ENCODE data around the gene CKS2. TPM values are rescaled to one million over a fixed set of nuclear protein-coding genes. Genes with fewer than 3 reads are reported as not detected.
A peak's percentile ranks its signal among the peaks of the same experiment; 100 is the strongest.

CKS2 gene
- polyA plus RNA-seq, 1 donor from 2014 or later: 48.5 TPM

DNA sequence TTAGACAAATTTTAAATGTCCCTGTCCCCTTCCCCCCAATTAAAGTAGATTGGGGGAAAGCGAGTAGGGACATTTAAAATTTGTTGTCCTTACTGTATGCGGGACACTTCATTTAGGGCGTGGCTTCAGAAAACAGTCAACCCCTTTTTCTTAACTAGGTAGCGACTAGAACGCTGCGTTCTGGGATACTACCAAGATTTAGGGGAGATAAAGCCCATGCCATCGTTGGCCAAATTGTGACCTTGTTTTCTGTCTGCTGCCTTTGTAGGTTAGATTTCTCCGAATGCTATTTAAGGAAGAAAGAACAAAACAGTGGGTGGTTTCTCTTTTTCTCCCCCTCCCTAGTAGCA is 1.2 kb downstream of the CKS2 start:
- no peak for TF ChIP-seq EZH2 (IDR thresholded peaks at IDR 0.05; ENCODE audit: borderline replicate concordance, insufficient read depth, low read length, poor library complexity, severe bottlenecking)
- TF ChIP-seq TAF1 (IDR thresholded peaks at IDR 0.05; ENCODE audit: low read depth): no peak
- no peak for TF ChIP-seq SMC3 (conservative IDR thresholded peaks at IDR 0.05; ENCODE audit: poor library complexity)
- no peak for TF ChIP-seq RAD21 (conservative IDR thresholded peaks at IDR 0.05)
- TF ChIP-seq, protein P1, sequence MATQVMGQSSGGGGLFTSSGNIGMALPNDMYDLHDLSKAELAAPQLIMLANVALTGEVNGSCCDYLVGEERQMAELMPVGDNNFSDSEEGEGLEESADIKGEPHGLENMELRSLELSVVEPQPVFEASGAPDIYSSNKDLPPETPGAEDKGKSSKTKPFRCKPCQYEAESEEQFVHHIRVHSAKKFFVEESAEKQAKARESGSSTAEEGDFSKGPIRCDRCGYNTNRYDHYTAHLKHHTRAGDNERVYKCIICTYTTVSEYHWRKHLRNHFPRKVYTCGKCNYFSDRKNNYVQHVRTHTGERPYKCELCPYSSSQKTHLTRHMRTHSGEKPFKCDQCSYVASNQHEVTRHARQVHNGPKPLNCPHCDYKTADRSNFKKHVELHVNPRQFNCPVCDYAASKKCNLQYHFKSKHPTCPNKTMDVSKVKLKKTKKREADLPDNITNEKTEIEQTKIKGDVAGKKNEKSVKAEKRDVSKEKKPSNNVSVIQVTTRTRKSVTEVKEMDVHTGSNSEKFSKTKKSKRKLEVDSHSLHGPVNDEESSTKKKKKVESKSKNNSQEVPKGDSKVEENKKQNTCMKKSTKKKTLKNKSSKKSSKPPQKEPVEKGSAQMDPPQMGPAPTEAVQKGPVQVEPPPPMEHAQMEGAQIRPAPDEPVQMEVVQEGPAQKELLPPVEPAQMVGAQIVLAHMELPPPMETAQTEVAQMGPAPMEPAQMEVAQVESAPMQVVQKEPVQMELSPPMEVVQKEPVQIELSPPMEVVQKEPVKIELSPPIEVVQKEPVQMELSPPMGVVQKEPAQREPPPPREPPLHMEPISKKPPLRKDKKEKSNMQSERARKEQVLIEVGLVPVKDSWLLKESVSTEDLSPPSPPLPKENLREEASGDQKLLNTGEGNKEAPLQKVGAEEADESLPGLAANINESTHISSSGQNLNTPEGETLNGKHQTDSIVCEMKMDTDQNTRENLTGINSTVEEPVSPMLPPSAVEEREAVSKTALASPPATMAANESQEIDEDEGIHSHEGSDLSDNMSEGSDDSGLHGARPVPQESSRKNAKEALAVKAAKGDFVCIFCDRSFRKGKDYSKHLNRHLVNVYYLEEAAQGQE (IDR thresholded peaks at IDR 0.05; ENCODE audit: borderline replicate concordance): no peak
- TF ChIP-seq POLR2AphosphoS5 (IDR thresholded peaks at IDR 0.05): no peak
- TF ChIP-seq MXI1 (conservative IDR thresholded peaks at IDR 0.05; ENCODE audit: poor library complexity, severe bottlenecking): no peak
- TF ChIP-seq CTCF (IDR thresholded peaks at IDR 0.05; ENCODE audit: poor library complexity, severe bottlenecking): no peak
- TF ChIP-seq EP300 (conservative IDR thresholded peaks at IDR 0.05; ENCODE audit: poor library complexity, severe bottlenecking): no peak
- no peaks in the 10 kb centered on the region for H3K9me2 ChIP-seq (ENCODE audit: insufficient read depth, low read length)
- H3K36me3 ChIP-seq (ENCODE audit: insufficient read depth, low read length): peaks cover 9% of the 10 kb centered on the region
- no peaks in the 10 kb centered on the region for H3K27me3 ChIP-seq (ENCODE audit: insufficient read depth, low read depth, low read length)
- no peak overlapping the region for H2AFZ ChIP-seq (ENCODE audit: low read depth, low read length)
- peak overlapping the region; percentile 57 for H3K9ac ChIP-seq (ENCODE audit: low read length)
- no peak overlapping the region for H3K27ac ChIP-seq (ENCODE audit: low read length)
- peak overlapping the region; percentile 96 for H3K4me2 ChIP-seq (ENCODE audit: low read length)
- H3F3A ChIP-seq (ENCODE audit: insufficient read depth, low read length, poor library complexity, severe bottlenecking): peaks cover 5% of the 10 kb centered on the region
- no peaks in the 10 kb centered on the region for H4K20me1 ChIP-seq (ENCODE audit: insufficient read depth)
- H3K4me3 ChIP-seq (ENCODE audit: low read length): peak overlapping the region; percentile 74
- H3K79me2 ChIP-seq (replicated peaks; ENCODE audit: insufficient read depth, low read length): peaks cover 57% of the 10 kb centered on the region
- no peaks in the 10 kb centered on the region for H3K9me3 ChIP-seq (ENCODE audit: low read length)

DNA sequence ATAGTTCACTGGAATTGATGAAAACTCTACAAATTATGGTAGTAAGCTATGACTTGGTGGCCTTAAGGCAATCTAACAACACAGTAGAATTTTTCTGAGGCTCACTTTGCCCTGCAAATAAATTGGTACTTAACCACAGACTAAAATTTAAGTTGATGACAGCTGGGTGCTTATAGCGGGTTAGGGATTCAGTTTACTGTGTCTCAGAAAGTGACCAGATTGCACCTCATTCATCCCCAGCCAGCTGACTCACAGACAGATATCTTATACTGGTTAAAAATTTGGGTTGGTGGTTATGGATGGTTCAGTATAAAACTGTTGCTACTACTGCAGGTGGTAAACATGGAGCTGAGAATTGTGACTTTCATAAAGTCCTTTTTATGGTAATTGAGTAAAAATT is 2.8 kb downstream of the CKS2 start:
- Histone ChIP-seq H3K36me3 (ENCODE audit: insufficient read depth, low read length) (peaks cover 9% of the 10 kb centered on the region), H4K20me1 (ENCODE audit: insufficient read depth) (no peaks in the 10 kb centered on the region), H3K4me3 (ENCODE audit: low read length) (peak overlapping the region; percentile 74), H2AFZ (ENCODE audit: low read depth, low read length) (no peak overlapping the region), H3K9me2 (ENCODE audit: insufficient read depth, low read length) (no peaks in the 10 kb centered on the region), H3K27ac (ENCODE audit: low read length) (no peak overlapping the region), H3K9ac (ENCODE audit: low read length) (no peak overlapping the region), H3K9me3 (ENCODE audit: low read length) (no peaks in the 10 kb centered on the region), H3K4me2 (ENCODE audit: low read length) (no peak overlapping the region), H3F3A (ENCODE audit: insufficient read depth, low read length, poor library complexity, severe bottlenecking) (peaks cover 5% of the 10 kb centered on the region), H3K27me3 (ENCODE audit: insufficient read depth, low read depth, low read length) (no peaks in the 10 kb centered on the region), H3K79me2 (replicated peaks; ENCODE audit: insufficient read depth, low read length) (peaks cover 57% of the 10 kb centered on the region)
- TF ChIP-seq, protein P1 (IDR thresholded peaks at IDR 0.05; ENCODE audit: borderline replicate concordance): no peak
- TF ChIP-seq CTCF (IDR thresholded peaks at IDR 0.05; ENCODE audit: poor library complexity, severe bottlenecking) (no peak), POLR2AphosphoS5 (IDR thresholded peaks at IDR 0.05) (no peak)
